Forelimb muscle (tissue), 1 donor: ENCODE data around the gene YWHAG. TPM values are rescaled to one million over a fixed set of nuclear protein-coding genes. Genes with fewer than 3 reads are reported as not detected.
"Not testable (repeated sequence)": the region's sequence is repeated elsewhere in the genome, so short reads cannot be mapped to it uniquely, and the experiment has no call there.

Source experiments
- DNase-seq: peaks from one replicate; pipeline ENCODE4 v3.0.0-alpha.2; 2013; ENCODE audit warnings: low read depth
- polyA plus RNA-seq: library from polyadenylated mRNA; unstranded; fragments of 120-200 nt; gene quantifications from one replicate; pipeline ENCODE4 v1.2.1, GENCODE V29; 2013; ENCODE audit not compliant: insufficient read length

The YWHAG gene
- polyA plus RNA-seq, 1 donor: 175 TPM

- no peak for DNase-seq
Measured at GRCh38 chr7:76325092-76325491, 33.7 kb downstream of the YWHAG start.

DNA sequence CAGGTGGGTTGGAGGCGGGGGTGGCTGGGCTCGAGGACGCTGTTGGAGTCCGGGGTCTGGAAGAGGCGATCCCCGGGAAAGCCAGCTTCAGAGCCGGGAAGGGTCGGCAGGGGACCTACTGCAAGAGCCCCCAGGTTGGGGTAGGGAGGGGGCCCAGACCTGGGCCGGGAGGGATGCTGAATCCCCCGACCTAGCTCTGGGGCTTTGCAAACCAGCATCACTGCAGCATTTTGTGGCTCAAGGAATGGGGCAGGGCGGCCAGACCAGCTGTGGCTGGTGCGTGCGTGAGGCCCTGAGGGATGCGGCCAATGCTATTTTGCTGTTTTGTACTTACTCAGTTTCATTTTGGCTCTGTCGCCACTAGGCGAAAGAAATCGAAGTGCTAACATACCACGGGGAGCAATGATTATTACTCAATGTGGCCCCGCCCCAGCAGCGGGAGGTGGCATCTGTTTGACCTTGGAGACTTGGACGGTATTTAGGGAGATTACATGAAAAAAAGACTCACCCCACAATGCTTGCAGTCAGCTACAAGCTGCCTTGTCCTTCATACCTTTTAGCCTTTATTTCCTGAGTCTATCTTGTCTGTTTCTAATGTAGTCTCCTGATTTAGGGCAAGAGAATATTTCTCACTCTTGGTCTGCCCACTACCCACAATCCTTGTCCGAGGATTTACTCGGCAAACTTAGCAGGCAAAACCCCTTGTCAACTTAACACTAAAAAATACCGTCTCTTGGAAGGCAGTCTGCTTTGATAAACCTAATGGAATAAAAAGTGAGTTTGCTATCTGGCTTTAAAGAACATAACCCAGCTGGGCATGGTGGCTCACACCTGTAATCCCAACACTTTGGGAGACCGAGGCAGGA, 40.1 kb downstream of the YWHAG start:
- DNase-seq: no peak

GRCh38 chr7:76317782-76318487, 40.9 kb downstream of the YWHAG start:
- DNase-seq: peak; percentile 93

- no peak for DNase-seq
Measured at GRCh38 chr7:76316984-76317781, 41.6 kb downstream of the YWHAG start.

- no peak for DNase-seq
Measured at GRCh38 chr7:76315364-76315763, 43.4 kb downstream of the YWHAG start.

- not testable (repeated sequence) for DNase-seq
Measured at GRCh38 chr7:76314740-76315139, 44.1 kb downstream of the YWHAG start.

DNA sequence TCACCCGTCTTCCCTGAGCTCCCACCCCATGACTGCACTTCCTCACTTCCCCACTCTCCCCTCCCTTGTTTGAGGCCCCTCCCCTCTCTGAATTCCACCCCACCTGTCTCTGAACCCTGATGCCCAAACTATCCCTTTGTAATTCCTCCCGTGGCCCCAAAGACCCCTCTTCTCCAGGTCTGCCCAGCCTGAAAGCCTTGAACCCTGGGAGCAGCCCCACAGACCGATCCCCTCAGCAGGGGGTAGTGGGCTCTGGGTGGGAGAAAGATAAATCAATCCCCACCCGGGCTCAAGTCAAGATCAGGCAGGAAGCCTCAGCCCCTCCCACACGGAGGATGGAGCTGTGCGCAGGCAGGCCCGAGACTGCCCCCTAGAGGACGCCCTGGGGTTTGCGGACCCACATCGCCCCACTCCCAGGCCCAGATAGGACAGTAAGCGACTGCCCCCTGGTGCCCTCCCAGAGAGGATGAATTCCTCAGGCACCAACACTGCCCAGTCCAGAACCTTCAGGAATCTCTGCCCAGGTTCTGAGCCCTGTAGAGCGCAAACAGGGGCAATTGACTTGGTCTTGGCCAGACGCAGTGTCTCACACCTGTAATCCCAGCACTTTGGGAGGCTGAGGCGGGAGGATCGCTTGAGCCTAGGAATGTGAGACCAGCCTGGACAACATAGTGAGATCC, 44.6 kb downstream of the YWHAG start:
- no peak for DNase-seq

DNA sequence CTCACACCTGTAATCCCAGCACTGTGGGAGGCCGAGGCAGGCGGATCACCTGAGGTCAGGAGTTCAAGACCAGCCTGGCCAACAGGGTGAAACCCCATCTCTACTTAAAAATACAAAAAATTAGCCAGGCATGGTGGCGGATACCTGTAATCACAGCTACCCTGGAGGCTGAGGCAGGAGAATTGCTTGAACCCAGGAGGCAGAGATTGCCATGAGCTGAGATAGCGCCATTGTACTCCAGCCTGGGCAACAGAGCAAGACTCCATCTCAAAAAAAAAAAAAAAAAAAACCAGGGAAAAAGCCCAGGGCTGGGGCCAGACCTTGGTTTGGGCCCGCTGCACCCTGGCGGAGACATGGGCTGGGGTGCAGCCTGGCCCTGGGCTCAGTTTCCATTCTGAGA, 47.0 kb downstream of the YWHAG start:
- not testable (repeated sequence) for DNase-seq

- DNase-seq: no peak
Measured at GRCh38 chr7:76310102-76310957, 48.5 kb downstream of the YWHAG start.

DNA sequence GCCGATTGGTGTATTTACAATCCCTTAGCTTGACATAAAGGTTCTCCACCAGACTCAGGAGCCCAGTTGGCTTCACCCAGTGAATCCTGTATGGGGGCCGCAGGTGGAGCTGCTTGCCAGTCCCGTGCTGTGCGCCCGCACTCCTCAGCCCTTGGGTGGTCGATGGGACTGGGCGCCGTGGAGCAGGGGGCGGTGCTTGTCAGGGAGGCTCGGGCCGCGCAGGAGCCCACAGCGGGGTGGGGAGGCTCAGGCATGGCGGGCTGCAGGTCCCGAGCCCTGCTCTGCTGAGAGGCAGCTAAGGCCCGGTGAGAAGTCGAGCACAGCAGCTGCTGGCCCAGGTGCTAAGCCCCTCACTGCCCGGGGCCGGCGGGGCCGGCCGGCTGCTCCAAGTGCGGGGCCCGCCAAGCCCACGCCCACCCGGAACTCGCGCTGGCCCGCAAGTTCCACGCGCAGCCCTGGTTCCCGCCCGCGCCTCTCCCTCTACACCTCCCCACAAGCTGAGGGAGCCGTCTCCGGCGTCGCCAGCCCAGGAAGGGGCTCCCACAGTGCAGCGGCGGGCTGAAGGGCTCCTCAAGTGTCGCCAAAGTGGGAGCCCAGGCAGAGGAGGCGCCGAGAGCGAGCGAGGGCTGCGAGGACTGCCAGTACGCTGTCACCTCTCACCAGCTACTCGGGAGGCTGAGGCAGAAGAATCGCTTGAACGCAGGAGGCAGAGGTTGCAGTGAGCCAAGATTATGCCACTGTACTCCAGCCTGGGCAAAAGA, 49.3 kb downstream of the YWHAG start:
- not testable (repeated sequence) for DNase-seq

GRCh38 chr7:76308874-76309273, 49.9 kb downstream of the YWHAG start:
- not testable (repeated sequence) for DNase-seq

DNA sequence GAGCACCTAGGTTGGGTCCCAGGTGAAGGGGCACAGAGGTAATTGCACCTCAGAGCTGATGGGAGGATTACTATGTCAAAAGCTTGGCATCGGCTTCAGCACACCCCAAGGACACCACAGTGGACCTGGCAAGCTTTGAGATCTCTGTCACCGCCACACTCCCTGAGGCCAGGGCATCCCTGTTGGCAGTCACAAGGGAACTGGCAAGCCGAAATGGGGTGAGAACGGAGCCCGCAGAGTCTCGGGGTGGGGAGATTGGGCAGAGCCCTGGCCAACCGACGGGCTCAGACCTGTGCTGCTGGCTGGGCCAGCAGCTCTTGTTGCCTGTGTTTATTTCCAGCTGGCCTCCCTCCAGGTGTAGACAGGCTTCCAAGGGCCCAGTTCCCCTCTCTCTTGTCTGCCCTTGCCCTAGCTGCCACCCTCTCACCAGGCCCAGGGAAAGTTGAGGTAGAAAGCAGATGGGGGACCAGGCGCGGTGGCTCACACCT, 53.9 kb downstream of the YWHAG start:
- no peak for DNase-seq

- no peak for DNase-seq
Measured at GRCh38 chr7:76303202-76304147, 55.3 kb downstream of the YWHAG start.

GRCh38 chr7:76302347-76303201, 56.2 kb downstream of the YWHAG start, which contains the start of gene HSPB1:
HSPB1 (plus strand) TSS chr7:76302673; CDS start chr7:76302713, 40 bp downstream.
- DNase-seq: no peak

- no peak for DNase-seq
Measured at GRCh38 chr7:76301000-76301399, 57.8 kb downstream of the YWHAG start.

- no peak for DNase-seq
Measured at GRCh38 chr7:76300166-76300731, 58.5 kb downstream of the YWHAG start.
